Hepatocyte (in vitro differentiated cells): ENCODE measurements around the gene FAM193A.

ENCODE experiments used
- CTCF ChIP-seq: fragments of 200-600 bp; sonication (generic); IDR thresholded peaks from 2 replicates; pipeline ENCODE4 v1.5.1; 2016; ENCODE audit warnings: antibody characterized with exemption, mild to moderate bottlenecking; ENCODE audit not compliant: poor library complexity
- EZH2 ChIP-seq: fragments of 200-600 bp; sonication (generic); IDR thresholded peaks from 2 replicates; pipeline ENCODE4 v1.6.1; 2016; ENCODE audit warnings: antibody characterized with exemption, mild to moderate bottlenecking, borderline replicate concordance
- EZH2phosphoT487 ChIP-seq: fragments of 200-600 bp; sonication (generic); IDR thresholded peaks from one replicate; pipeline ENCODE4 v1.6.1; 2018; ENCODE audit warnings: antibody characterized with exemption, mild to moderate bottlenecking, low read depth, moderate library complexity; ENCODE audit not compliant: unreplicated experiment, severe bottlenecking

GRCh38 chr4:2746891-2747695 lies 210.6 kb downstream of the FAM193A start:
- no peak for TF ChIP-seq CTCF
- no peak for TF ChIP-seq EZH2
- TF ChIP-seq EZH2phosphoT487 = no peak
